GM12878 (cell line): ENCODE measurements around the gene CAMTA1. TPM values are rescaled to one million over a fixed set of nuclear protein-coding genes. Genes with fewer than 3 reads are reported as not detected.

Source experiments
- ATAC-seq: fragments of 200-7000 bp; cut with Tn5 transposase; 3 replicates; pipeline ENCODE4 v1.9.1; 2020; ENCODE audit warnings: mild to moderate bottlenecking, moderate library complexity
- BruUV-seq: library from RNA; stranded (reverse); fragments of 400-500 nt; replicated peaks from 2 replicates; lab custom pipeline; 2021; lab: Mats Ljungman, UMichigan
- CTCF ChIA-PET: fragments of 300-600 bp; sonication (Branson Sonifier 250); formaldehyde crosslinking; extraction: SDS; loops from one replicate; lab custom pipeline; 2021; ENCODE audit warnings: inconsistent platforms; lab: Yijun Ruan, JAX
- POLR2A ChIA-PET: fragments of 350-600 bp; formaldehyde crosslinking; extraction: SDS; loops from one replicate; lab custom pipeline; 2021; ENCODE audit warnings: inconsistent platforms; lab: Charles Lee
- RAD21 ChIA-PET: fragments of 300-600 bp; sonication (Branson Sonifier 250); formaldehyde crosslinking; loops from one replicate; lab custom pipeline; 2023; ENCODE audit warnings: antibody characterized with exemption; ENCODE audit not compliant: unreplicated experiment; lab: Charles Lee
- SMC1A ChIA-PET: fragments of 300-600 bp; sonication (Branson Sonifier 250); formaldehyde crosslinking; loops from one replicate; lab custom pipeline; 2023; ENCODE audit not compliant: unreplicated experiment, uncharacterized antibody; lab: Charles Lee
- DNase-seq: peaks from one replicate; pipeline ENCODE4 v3.0.0-alpha.2; 2011; ENCODE audit warnings: low read depth, low spot score
- FAIRE-seq: peaks from 3 replicates; lab custom pipeline; 2011; peaks lifted over from hg19 to GRCh38; lab: Jason Lieb, UNC
- H2AFZ ChIP-seq: 2 replicates; pipeline ENCODE4 v1.6.0; 2011; ENCODE audit warnings: low read depth, low read length, control low read depth; ENCODE audit not compliant: control insufficient read depth
- H3K27ac ChIP-seq: 2 replicates; pipeline ENCODE4 v1.5.1; 2011; ENCODE audit warnings: control low read depth; ENCODE audit not compliant: control insufficient read depth, insufficient read depth
- H3K27me3 ChIP-seq, 2 experiments: replicated peaks in 1 of 2; 2 replicates each; pipeline versions ENCODE4 v1.6.0 to v1.6.1; 2011; ENCODE audit warnings: low read length in 1 of 2; ENCODE audit not compliant: control insufficient read depth in 2 of 2, insufficient read depth in 2 of 2
- H3K36me3 ChIP-seq, 2 experiments: 2 replicates each; pipeline ENCODE4 v1.5.1; 2011; ENCODE audit warnings: low read length in 1 of 2; ENCODE audit not compliant: control insufficient read depth in 2 of 2, insufficient read depth in 2 of 2
- H3K4me1 ChIP-seq: 2 replicates; pipeline ENCODE4 v1.6.1; 2011; ENCODE audit warnings: mild to moderate bottlenecking, low read length, moderate library complexity, mixed read lengths; ENCODE audit not compliant: control insufficient read depth, insufficient read depth
- H3K4me2 ChIP-seq: 2 replicates; pipeline ENCODE4 v1.6.0; 2011; ENCODE audit warnings: control low read depth; ENCODE audit not compliant: control insufficient read depth, insufficient read depth
- H3K4me3 ChIP-seq: fragments of 200-600 bp; sonication (generic); 2 replicates; pipeline ENCODE4 v1.5.1; 2016
- H3K79me2 ChIP-seq: 2 replicates; pipeline ENCODE4 v1.6.0; 2011; ENCODE audit warnings: low read length; ENCODE audit not compliant: control insufficient read depth, insufficient read depth
- H3K9ac ChIP-seq: 2 replicates; pipeline ENCODE4 v1.8.0; 2011; ENCODE audit warnings: low read length, control low read depth, mixed read lengths; ENCODE audit not compliant: control insufficient read depth, insufficient read depth
- H3K9me3 ChIP-seq: replicated peaks from 3 replicates; pipeline ENCODE4 v1.5.1; 2011; ENCODE audit warnings: mild to moderate bottlenecking, low read length; ENCODE audit not compliant: control insufficient read depth, insufficient read depth
- H4K20me1 ChIP-seq: 2 replicates; pipeline ENCODE4 v1.6.0; 2011; ENCODE audit not compliant: control insufficient read depth, insufficient read depth
- BACH1 ChIP-seq: fragments of 450-650 bp; IDR thresholded peaks from 2 replicates; pipeline ENCODE4 v1.6.1; 2017; ENCODE audit warnings: mild to moderate bottlenecking, borderline replicate concordance
- NR2C1 ChIP-seq: fragments of 450-650 bp; IDR thresholded peaks from 2 replicates; pipeline ENCODE4 v1.6.1; 2017; ENCODE audit warnings: antibody characterized with exemption, mild to moderate bottlenecking, moderate library complexity
- PML ChIP-seq: IDR thresholded peaks from 2 replicates; pipeline ENCODE4 v1.6.1; 2012; ENCODE audit warnings: low read length, inconsistent platforms
- SUPT20H ChIP-seq: IDR thresholded peaks from 2 replicates; pipeline ENCODE4 v1.6.1; 2011; ENCODE audit warnings: low read depth, mild to moderate bottlenecking, low read length, moderate library complexity, borderline replicate concordance; ENCODE audit not compliant: control insufficient read depth
- WRNIP1 ChIP-seq: IDR thresholded peaks from 2 replicates; pipeline ENCODE4 v1.6.1; 2011; ENCODE audit warnings: low read depth, low read length, improper control_type of control experiment, borderline replicate concordance
- WGBS: methylation state at CpG from one replicate; pipeline ENCODE4 v1.1.6; 2016; ENCODE audit warnings: low lambda C conversion rate; ENCODE audit not compliant: insufficient replicate concordance, insufficient coverage; ENCODE audit errors: missing lambda C conversion rate; 5-methylcytosine and 5-hydroxymethylcytosine counted together
- in situ Hi-C: fragments of 300-500 bp; cut with MboI; formaldehyde crosslinking; loops from 9 replicates; pipeline ENCODE4 v1.14.3; 2018; ENCODE audit warnings: mixed read lengths
- intact Hi-C: fragments of 100-400 bp; cut with micrococcal nuclease; formaldehyde crosslinking; loops from one replicate; pipeline ENCODE4 v1.14.2; 2022; ENCODE audit not compliant: unreplicated experiment
- polyA plus RNA-seq, 11 experiments: library from polyadenylated mRNA; depleted of rRNA in 4 of 11; unstranded in 6 of 11; stranded (reverse) in 5 of 11; fragments of >200 nt; fragmentation: Nextera tagmentation in 4 of 11; fragmentation: Illumina TruSeq in 1 of 11; extraction: Ambion mirVana in 4 of 11; extraction: Trizol in 1 of 11; gene quantifications; 1 replicate in 1 of 11; 2 replicates in 10 of 11; pipeline versions ENCODE4 v1.2.1 to v1.2.3, GENCODE V29; 2011 to 2016; ENCODE audit warnings: inconsistent platforms in 2 of 11, missing spikeins in 2 of 11, low read depth in 1 of 11
- total RNA-seq, 4 experiments: library from RNA; depleted of rRNA in 3 of 4; stranded (reverse); fragments of >200 nt in 3 of 4; fragmentation: Illumina TruSeq in 1 of 4; extraction: Trizol in 1 of 4; gene quantifications; 2 replicates each; pipeline versions ENCODE4 v1.2.1 to v1.2.3, GENCODE V29; 2013 to 2021
- TF ChIP-seq, protein P1 (sequence below): fragments of 450-650 bp; IDR thresholded peaks from 2 replicates; pipeline ENCODE4 v1.6.1; 2017; ENCODE audit warnings: mild to moderate bottlenecking, moderate library complexity
- TF ChIP-seq, protein P2 (sequence below): fragments of 450-650 bp; IDR thresholded peaks from 2 replicates; pipeline ENCODE4 v1.6.1; 2018; ENCODE audit warnings: borderline replicate concordance, mild to moderate bottlenecking; ENCODE audit not compliant: partially characterized antibody

The CAMTA1 gene
- total and polyA plus RNA-seq, 10 of the 15 experiments (the other 5 are each of a cell fraction or from before 2014, with no cell fraction given): 37.7 to 148 (median 76.4) TPM

DNA sequence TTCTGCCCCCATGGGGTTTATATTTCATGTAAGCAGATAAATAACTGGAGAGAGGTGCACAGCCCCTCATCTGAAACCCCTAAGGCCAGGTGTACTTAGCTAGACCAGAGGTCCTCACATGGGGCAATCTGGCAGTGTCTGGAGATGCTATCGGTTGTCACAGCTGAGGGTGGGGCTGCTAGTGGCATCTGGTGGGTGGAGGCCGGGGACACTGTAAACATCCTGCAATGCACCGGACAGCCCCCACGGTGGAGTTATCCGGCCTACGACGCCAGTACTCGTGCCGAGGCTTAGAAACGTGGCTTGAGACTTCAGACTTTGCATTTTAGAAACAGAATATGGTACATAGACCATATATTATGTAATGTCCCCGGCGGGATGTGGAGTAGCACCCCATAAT, 799.4 kb downstream of the CAMTA1 start (continued):
- TF ChIP-seq, protein P1, sequence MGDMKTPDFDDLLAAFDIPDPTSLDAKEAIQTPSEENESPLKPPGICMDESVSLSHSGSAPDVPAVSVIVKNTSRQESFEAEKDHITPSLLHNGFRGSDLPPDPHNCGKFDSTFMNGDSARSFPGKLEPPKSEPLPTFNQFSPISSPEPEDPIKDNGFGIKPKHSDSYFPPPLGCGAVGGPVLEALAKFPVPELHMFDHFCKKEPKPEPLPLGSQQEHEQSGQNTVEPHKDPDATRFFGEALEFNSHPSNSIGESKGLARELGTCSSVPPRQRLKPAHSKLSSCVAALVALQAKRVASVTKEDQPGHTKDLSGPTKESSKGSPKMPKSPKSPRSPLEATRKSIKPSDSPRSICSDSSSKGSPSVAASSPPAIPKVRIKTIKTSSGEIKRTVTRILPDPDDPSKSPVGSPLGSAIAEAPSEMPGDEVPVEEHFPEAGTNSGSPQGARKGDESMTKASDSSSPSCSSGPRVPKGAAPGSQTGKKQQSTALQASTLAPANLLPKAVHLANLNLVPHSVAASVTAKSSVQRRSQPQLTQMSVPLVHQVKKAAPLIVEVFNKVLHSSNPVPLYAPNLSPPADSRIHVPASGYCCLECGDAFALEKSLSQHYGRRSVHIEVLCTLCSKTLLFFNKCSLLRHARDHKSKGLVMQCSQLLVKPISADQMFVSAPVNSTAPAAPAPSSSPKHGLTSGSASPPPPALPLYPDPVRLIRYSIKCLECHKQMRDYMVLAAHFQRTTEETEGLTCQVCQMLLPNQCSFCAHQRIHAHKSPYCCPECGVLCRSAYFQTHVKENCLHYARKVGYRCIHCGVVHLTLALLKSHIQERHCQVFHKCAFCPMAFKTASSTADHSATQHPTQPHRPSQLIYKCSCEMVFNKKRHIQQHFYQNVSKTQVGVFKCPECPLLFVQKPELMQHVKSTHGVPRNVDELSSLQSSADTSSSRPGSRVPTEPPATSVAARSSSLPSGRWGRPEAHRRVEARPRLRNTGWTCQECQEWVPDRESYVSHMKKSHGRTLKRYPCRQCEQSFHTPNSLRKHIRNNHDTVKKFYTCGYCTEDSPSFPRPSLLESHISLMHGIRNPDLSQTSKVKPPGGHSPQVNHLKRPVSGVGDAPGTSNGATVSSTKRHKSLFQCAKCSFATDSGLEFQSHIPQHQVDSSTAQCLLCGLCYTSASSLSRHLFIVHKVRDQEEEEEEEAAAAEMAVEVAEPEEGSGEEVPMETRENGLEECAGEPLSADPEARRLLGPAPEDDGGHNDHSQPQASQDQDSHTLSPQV: no peak

DNA sequence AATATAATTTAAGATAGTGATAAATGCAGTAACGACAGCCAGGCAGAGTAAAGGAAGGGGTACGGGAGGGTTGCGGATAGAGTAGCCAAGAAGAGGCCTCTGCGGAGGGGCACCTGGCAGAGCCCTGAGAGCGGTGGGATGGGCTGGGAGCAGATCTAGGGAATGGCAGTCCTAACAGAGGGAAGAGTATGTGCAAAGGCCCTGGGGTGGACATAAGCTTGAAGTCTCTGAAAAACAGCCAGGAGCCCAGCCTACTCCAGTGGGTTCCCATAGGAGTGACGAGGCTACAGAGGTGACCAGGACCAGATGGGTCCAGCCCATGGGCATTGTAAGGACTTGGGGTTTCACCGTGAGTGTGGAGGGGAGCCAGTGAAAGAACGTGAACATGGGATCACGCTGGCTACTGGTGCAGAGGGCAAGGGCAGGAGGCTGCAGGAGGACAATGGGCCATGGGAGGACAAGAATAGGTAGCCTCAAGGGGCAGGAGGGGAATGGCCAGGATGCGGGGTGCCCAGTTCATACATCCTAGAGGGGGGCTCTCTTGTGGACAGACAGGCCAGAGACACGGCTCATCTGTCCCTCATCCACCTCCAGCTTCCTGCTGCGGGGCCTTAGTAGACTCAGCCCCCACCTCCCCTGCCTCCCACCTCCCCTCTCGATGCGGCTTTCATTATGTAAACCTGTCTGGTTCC, 800.1 kb downstream of the CAMTA1 start:
- Histone ChIP-seq H3K27ac (no peak overlapping the region), H4K20me1 (no peaks in the 10 kb centered on the region), H3K4me1 (no peaks in the 10 kb centered on the region), H3K36me3 (no peaks in the 10 kb centered on the region), H3K27me3 (peaks cover 0 to 2% of the 10 kb centered on the region in 2 experiments; a peak in 1 of 4 replicates), H3K4me3 (no peak overlapping the region), H3K79me2 (no peaks in the 10 kb centered on the region), H2AFZ (no peak overlapping the region), H3K9ac (no peak overlapping the region), H3K4me2 (no peak overlapping the region), H3K9me3 (no peaks in the 10 kb centered on the region)
- intact Hi-C loops: no loop called here
- TF ChIP-seq NR2C1 (no peak), BACH1 (no peak), SUPT20H (no peak), PML (no peak), WRNIP1 (no peak)
- TF ChIP-seq, protein P2, sequence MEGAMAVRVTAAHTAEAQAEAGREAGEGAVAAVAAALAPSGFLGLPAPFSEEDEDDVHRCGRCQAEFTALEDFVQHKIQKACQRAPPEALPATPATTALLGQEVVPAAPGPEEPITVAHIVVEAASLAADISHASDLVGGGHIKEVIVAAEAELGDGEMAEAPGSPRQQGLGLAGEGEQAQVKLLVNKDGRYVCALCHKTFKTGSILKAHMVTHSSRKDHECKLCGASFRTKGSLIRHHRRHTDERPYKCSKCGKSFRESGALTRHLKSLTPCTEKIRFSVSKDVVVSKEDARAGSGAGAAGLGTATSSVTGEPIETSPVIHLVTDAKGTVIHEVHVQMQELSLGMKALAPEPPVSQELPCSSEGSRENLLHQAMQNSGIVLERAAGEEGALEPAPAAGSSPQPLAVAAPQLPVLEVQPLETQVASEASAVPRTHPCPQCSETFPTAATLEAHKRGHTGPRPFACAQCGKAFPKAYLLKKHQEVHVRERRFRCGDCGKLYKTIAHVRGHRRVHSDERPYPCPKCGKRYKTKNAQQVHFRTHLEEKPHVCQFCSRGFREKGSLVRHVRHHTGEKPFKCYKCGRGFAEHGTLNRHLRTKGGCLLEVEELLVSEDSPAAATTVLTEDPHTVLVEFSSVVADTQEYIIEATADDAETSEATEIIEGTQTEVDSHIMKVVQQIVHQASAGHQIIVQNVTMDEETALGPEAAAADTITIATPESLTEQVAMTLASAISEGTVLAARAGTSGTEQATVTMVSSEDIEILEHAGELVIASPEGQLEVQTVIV: no peak
- WGBS: 46% methylated on average over 13 of the region's 14 CpGs
- POLR2A ChIA-PET: no interaction called here
- SMC1A ChIA-PET: no interaction called here
- no TSS peak for BruUV-seq
- no peak for DNase-seq
- RAD21 ChIA-PET: no interaction called here
- no peak for ATAC-seq
- no peak for FAIRE-seq
- CTCF ChIA-PET: interaction anchor here (0.6 kb wide), 1 partner anchor 382 kb away, joined by 3 read pairs; no protein-coding TSS in a partner anchor
- in situ Hi-C loops: no loop called here
